HCT116 (cell line): ENCODE data around the gene IGLL1. TPM values are rescaled to one million over a fixed set of nuclear protein-coding genes. Genes with fewer than 3 reads are reported as not detected.

Experiments
- ATAC-seq: fragments of 200-7000 bp; cut with Tn5 transposase; 2 replicates; pipeline ENCODE4 v1.9.1; 2020; ENCODE audit warnings: mild to moderate bottlenecking, moderate library complexity
- BruUV-seq: library from RNA; stranded (reverse); fragments of 400-500 nt; replicated peaks from 2 replicates; lab custom pipeline; 2021; lab: Mats Ljungman, UMichigan
- CTCF ChIA-PET: fragments of 300-600 bp; sonication (Branson Sonifier 250); formaldehyde crosslinking; loops from one replicate; lab custom pipeline; 2021; ENCODE audit warnings: antibody characterized with exemption; lab: Charles Lee
- POLR2A ChIA-PET: fragments of 300-600, 350-600 bp; sonication (Branson Sonifier 250); formaldehyde crosslinking; loops from one replicate; lab custom pipeline; 2021; ENCODE audit warnings: antibody characterized with exemption; lab: Charles Lee
- RAD21 ChIA-PET, 2 experiments: fragments of 300-600 bp; sonication (Branson Sonifier 250); formaldehyde crosslinking; loops; one replicate each; lab custom pipeline; 2023; ENCODE audit warnings: low total read pairs in 2 of 2; ENCODE audit not compliant: uncharacterized antibody in 2 of 2, unreplicated experiment in 2 of 2, low non-redundant PET in 1 of 2; lab: Charles Lee
- DNase-seq: peaks from one replicate; pipeline ENCODE4 v3.0.0-alpha.2; 2010; ENCODE audit warnings: low read depth, low spot score
- H2AFZ ChIP-seq: fragments of 200-600 bp; shearing (Covaris generic), sonication (generic); 2 replicates; pipeline ENCODE4 v1.6.1; 2017; ENCODE audit warnings: low read depth, mixed run types, mixed read lengths, antibody characterized with exemption, low read length; ENCODE audit not compliant: poor library complexity, severe bottlenecking
- H3K27ac ChIP-seq: 2 replicates; pipeline ENCODE4 v1.5.1; 2012; ENCODE audit warnings: low read depth, low read length
- H3K27me3 ChIP-seq: fragments of 200-600 bp; sonication (generic); 2 replicates; pipeline ENCODE4 v1.6.1; 2016; ENCODE audit warnings: mixed run types, low read length, mixed read lengths; ENCODE audit not compliant: insufficient read depth
- H3K36me3 ChIP-seq, 2 experiments: fragments of 200-500 bp in 1 of 2; fragments of 200-600 bp in 1 of 2; sonication (Bioruptor generic) in 1 of 2; sonication (generic) in 1 of 2; 2 replicates each; pipeline versions ENCODE4 v1.5.1 to v1.6.1; 2014 to 2016; ENCODE audit warnings: low read length in 2 of 2, inconsistent platforms in 1 of 2, mixed read lengths in 1 of 2, mixed run types in 1 of 2; ENCODE audit not compliant: insufficient read depth in 2 of 2, control insufficient read depth in 1 of 2
- H3K4me1 ChIP-seq, 2 experiments: fragments of 200-600 bp in 1 of 2; sonication (generic) in 1 of 2; 2 replicates each; pipeline versions ENCODE4 v1.5.1 to v1.6.1; 2012 to 2017; ENCODE audit warnings: low read length in 2 of 2, inconsistent platforms in 1 of 2, mild to moderate bottlenecking in 1 of 2, mixed read lengths in 1 of 2, mixed run types in 1 of 2, moderate library complexity in 1 of 2; ENCODE audit not compliant: insufficient read depth in 2 of 2, control insufficient read depth in 1 of 2
- H3K4me2 ChIP-seq: fragments of 200-600 bp; sonication (generic); 2 replicates; pipeline ENCODE4 v1.6.1; 2017; ENCODE audit warnings: mixed run types, low read length, mixed read lengths
- H3K4me3 ChIP-seq, 2 experiments: fragments of 200-600 bp in 1 of 2; sonication (generic) in 1 of 2; replicated peaks in 1 of 2; 2 replicates each; pipeline ENCODE4 v1.5.1; 2011 to 2016; ENCODE audit warnings: low read length in 2 of 2, control low read depth in 1 of 2, low read depth in 1 of 2, mild to moderate bottlenecking in 1 of 2, mixed read lengths in 1 of 2, mixed run types in 1 of 2
- H3K79me2 ChIP-seq: fragments of 200-600 bp; sonication (generic); 2 replicates; pipeline ENCODE4 v1.6.1; 2017; ENCODE audit warnings: mild to moderate bottlenecking, mixed run types, low read length, moderate library complexity, mixed read lengths; ENCODE audit not compliant: insufficient read depth
- H3K9ac ChIP-seq: fragments of 200-600 bp; sonication (generic); 2 replicates; pipeline ENCODE4 v1.6.1; 2016; ENCODE audit warnings: low read length, mixed read lengths
- H3K9me2 ChIP-seq: fragments of 200-600 bp; sonication (generic), shearing (Covaris generic); 2 replicates; pipeline ENCODE4 v1.6.1; 2017; ENCODE audit warnings: mixed run types, mild to moderate bottlenecking, moderate library complexity; ENCODE audit not compliant: insufficient read depth
- H3K9me3 ChIP-seq, 2 experiments: fragments of 200-500 bp in 1 of 2; fragments of 200-600 bp in 1 of 2; sonication (Bioruptor generic) in 1 of 2; sonication (generic) in 1 of 2; 2 replicates each; pipeline ENCODE4 v1.6.1; 2014 to 2017; ENCODE audit warnings: low read length in 2 of 2, mixed read lengths in 2 of 2, inconsistent platforms in 1 of 2, low read depth in 1 of 2, mild to moderate bottlenecking in 1 of 2, mixed run types in 1 of 2, moderate library complexity in 1 of 2; ENCODE audit not compliant: control insufficient read depth in 1 of 2, insufficient read depth in 1 of 2
- H4K20me1 ChIP-seq: fragments of 200-600 bp; sonication (generic), shearing (Covaris generic); 2 replicates; pipeline ENCODE4 v1.6.1; 2017; ENCODE audit warnings: mixed run types, mild to moderate bottlenecking, moderate library complexity; ENCODE audit not compliant: insufficient read depth
- CEBPB ChIP-seq: IDR thresholded peaks from 2 replicates; pipeline ENCODE4 v1.6.1; 2012; ENCODE audit warnings: low read depth
- CTCF ChIP-seq, 3 experiments: fragments of 200-600 bp in 1 of 3; sonication (generic) in 1 of 3; IDR thresholded peaks in 2 of 3; conservative IDR thresholded peaks in 1 of 3; 2 replicates each; pipeline ENCODE4 v1.5.1; 2012 to 2017; ENCODE audit warnings: low read depth in 2 of 3, low read length in 2 of 3, antibody characterized with exemption in 1 of 3, borderline replicate concordance in 1 of 3, control low read depth in 1 of 3, mild to moderate bottlenecking in 1 of 3, mixed read lengths in 1 of 3, mixed run types in 1 of 3, moderate library complexity in 1 of 3; ENCODE audit not compliant: insufficient read depth in 1 of 3
- EGR1 ChIP-seq: IDR thresholded peaks from 2 replicates; pipeline ENCODE4 v1.6.1; 2012; ENCODE audit warnings: low read depth
- ELF1 ChIP-seq: IDR thresholded peaks from 2 replicates; pipeline ENCODE4 v1.6.1; 2012; ENCODE audit warnings: low read depth, borderline replicate concordance
- EZH2 ChIP-seq: fragments of 200-600 bp; sonication (generic); IDR thresholded peaks from 2 replicates; pipeline ENCODE4 v1.6.1; 2017; ENCODE audit warnings: antibody characterized with exemption, mixed run types
- JUND ChIP-seq: IDR thresholded peaks from 2 replicates; pipeline ENCODE4 v1.6.1; 2012
- POLR2A ChIP-seq: IDR thresholded peaks from 2 replicates; pipeline ENCODE4 v1.7.0; 2011; ENCODE audit warnings: borderline replicate concordance; ENCODE audit not compliant: insufficient read depth, insufficient read length; ENCODE audit errors: extremely low read depth
- POLR2AphosphoS5 ChIP-seq: IDR thresholded peaks from 2 replicates; pipeline ENCODE4 v1.6.1; 2011; ENCODE audit warnings: mild to moderate bottlenecking, low read depth, low read length, moderate library complexity
- REST ChIP-seq: IDR thresholded peaks from 2 replicates; pipeline ENCODE4 v1.6.1; 2012; ENCODE audit warnings: low read depth
- SRF ChIP-seq: IDR thresholded peaks from 2 replicates; pipeline ENCODE4 v1.6.1; 2012; ENCODE audit warnings: low read depth
- TCF7L2 ChIP-seq: IDR thresholded peaks from 2 replicates; pipeline ENCODE4 v1.7.0; 2011; ENCODE audit warnings: borderline replicate concordance, inconsistent platforms; ENCODE audit not compliant: insufficient read depth, insufficient read length; ENCODE audit errors: extremely low read depth
- YY1 ChIP-seq: IDR thresholded peaks from 2 replicates; pipeline ENCODE4 v1.6.1; 2011; ENCODE audit warnings: low read length, low read depth, moderate library complexity, mild to moderate bottlenecking; ENCODE audit not compliant: insufficient replicate concordance; ENCODE audit errors: extremely low read depth
- ZBTB33 ChIP-seq: IDR thresholded peaks from 2 replicates; pipeline ENCODE4 v1.6.1; 2011; ENCODE audit warnings: mild to moderate bottlenecking, low read length, moderate library complexity; ENCODE audit not compliant: insufficient replicate concordance; ENCODE audit errors: extremely low read depth
- ZFX ChIP-seq: fragments of 450-650 bp; IDR thresholded peaks from 2 replicates; pipeline ENCODE4 v1.6.1; 2017
- intact Hi-C: fragments of 100-400 bp; cut with micrococcal nuclease; formaldehyde crosslinking; loops from 2 replicates; pipeline ENCODE4 v1.10.0; 2022
- total RNA-seq: library from RNA; stranded (reverse); gene quantifications from one replicate; pipeline ENCODE4 v1.2.1, GENCODE V29; 2021; ENCODE audit not compliant: unreplicated experiment

IGLL1 gene
- total RNA-seq, 1 experiment from 2014 or later = not detected

GRCh38 chr22:23569291-23569690 is 10.8 kb downstream of the IGLL1 start:
- intact Hi-C loops = no loop called here
- no peak for DNase-seq
- ChIA-PET RAD21 (no interaction called here), POLR2A (no interaction called here), CTCF (no interaction called here)
- no peak overlapping the region for H2AFZ ChIP-seq
- H3K9me2 ChIP-seq = no peaks in the 10 kb centered on the region
- H3K4me2 ChIP-seq = no peak overlapping the region
- no peaks in the 10 kb centered on the region for H4K20me1 ChIP-seq
- no peaks in the 10 kb centered on the region for H3K9me3 ChIP-seq
- TF ChIP-seq YY1 = no peak
- TF ChIP-seq CEBPB = no peak
- TF ChIP-seq JUND = no peak
- TF ChIP-seq REST = no peak
- TF ChIP-seq EGR1 = no peak
- no peak for TF ChIP-seq TCF7L2
- TF ChIP-seq POLR2AphosphoS5 = no peak
- TF ChIP-seq ZBTB33 = no peak
- no peak for TF ChIP-seq ELF1
- TF ChIP-seq CTCF (IDR thresholded peaks at IDR 0.05 in 2 of 3, conservative IDR thresholded peaks at IDR 0.05 in 1 of 3; ENCODE audit: borderline replicate concordance in 1 of 3, insufficient read depth in 1 of 3, low read depth in 2 of 3, low read length in 2 of 3) = no peak
- TF ChIP-seq POLR2A = no peak
- TF ChIP-seq EZH2 = no peak
- TF ChIP-seq SRF = no peak
- TF ChIP-seq ZFX = no peak
- no peaks in the 10 kb centered on the region for H3K4me1 ChIP-seq
- H3K9ac ChIP-seq = no peak overlapping the region
- no peak overlapping the region for H3K4me3 ChIP-seq
- H3K27me3 ChIP-seq = no peaks in the 10 kb centered on the region
- ATAC-seq = no peak
- no peaks in the 10 kb centered on the region for H3K79me2 ChIP-seq
- H3K36me3 ChIP-seq = no peaks in the 10 kb centered on the region
- no TSS peak for BruUV-seq
- H3K27ac ChIP-seq = no peak overlapping the region
